Muscle of back (tissue), 11 donors: ENCODE measurements around the gene ELAVL2. TPM values are rescaled to one million over a fixed set of nuclear protein-coding genes. Genes with fewer than 3 reads are reported as not detected.
"Not testable (repeated sequence)": the region's sequence is repeated elsewhere in the genome, so short reads cannot be mapped to it uniquely, and the experiment has no call there.

ENCODE experiments used
- DNase-seq, 3 donors: peaks; one replicate each; pipeline versions ENCODE4 v3.0.0 to v3.0.0-alpha.2; 2013
- polyA plus RNA-seq, 10 donors: library from polyadenylated mRNA; unstranded; fragments of 120-200 nt; gene quantifications; one replicate each; pipeline ENCODE4 v1.2.1, GENCODE V29; 2013; ENCODE audit not compliant: insufficient read length in 10 of 10

Gene ELAVL2
- polyA plus RNA-seq, 10 donors, result 1.1 to 5.5 (median 2.2) TPM

DNA sequence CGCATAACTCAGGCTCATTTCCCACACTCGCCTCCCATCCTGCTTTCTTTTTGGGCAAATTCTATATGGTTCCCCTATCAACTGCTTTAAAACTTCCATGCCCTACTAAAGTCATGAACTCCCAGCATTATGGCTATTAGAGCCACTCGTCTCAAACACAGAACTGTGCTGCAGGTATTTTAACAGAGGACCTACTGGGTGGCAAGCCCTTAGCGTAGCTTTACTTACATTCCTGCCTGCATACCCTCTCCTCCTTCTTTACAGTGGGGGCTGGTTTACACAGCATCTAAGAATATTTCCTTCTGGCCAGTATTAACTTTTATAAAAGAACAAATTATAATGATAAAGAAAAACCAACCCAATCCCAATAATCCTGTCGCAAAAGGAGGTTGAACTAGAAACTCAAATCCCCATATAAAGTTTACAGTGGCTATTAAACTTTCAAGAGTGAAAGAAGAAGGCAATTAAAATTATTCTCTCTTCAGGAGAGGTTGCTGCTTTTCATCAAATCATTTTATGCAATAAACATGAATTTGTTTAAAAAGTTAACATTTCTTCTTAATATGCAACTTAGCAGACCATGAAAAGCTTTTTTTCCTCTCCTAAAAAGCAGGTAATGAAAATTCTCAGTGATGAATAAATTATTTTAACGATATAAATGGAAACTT lies 100.6 kb downstream of the ELAVL2 start:
- DNase-seq, result no peak

DNA sequence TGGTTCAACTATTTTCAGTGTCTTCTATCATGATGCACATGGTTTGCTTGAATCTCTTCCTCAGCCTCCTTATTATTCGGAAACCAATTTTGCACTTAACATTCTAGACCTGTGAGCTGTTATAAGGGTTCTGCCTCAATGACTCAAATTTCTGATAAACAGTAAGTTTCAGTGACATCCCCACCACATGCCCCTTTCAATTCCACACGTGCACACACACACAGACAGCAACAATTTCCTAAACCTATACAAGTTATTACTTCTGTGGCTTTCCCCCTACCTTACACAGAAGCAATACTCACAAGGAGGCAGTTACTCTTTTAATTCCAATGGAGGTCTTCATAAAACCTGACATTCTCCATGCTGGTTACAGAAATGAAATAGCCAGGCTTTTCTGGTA lies 102.4 kb downstream of the ELAVL2 start:
- no peak for DNase-seq

DNA sequence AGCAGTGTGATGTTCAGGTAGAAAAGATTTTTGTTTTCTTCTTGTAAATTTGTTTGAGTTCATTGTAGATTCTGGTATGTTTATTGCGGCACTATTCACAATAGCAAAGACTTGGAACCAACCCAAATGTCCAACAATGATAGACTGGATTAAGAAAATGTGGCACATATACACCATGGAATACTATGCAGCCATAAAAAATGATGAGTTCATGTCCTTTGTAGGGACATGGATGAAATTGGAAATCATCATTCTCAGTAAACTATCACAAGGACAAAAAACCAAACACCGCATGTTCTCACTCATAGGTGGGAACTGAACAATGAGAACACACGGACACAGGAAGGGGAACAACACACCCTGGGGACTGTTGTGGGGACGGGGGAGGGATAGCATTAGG lies 103.0 kb downstream of the ELAVL2 start:
- DNase-seq, result not testable (repeated sequence)

DNA sequence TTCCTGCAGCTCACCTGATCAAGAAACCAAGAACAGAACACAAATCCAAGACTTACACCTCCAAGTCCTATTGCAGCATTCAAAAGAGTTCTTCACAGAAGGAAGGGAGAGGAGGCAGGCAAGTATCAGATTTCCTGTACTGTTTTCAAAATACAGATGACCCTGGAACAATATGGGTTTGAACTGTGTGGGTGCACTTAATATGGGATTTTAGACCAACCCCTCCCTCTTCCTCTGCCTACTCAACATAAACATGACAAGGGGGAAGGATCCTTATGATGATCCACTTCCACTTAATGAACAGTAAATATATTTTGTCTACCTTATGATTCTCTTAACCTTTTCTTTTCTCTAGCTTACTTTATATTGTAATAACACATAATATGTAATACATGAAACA lies 104.6 kb downstream of the ELAVL2 start:
- no peak for DNase-seq

DNA sequence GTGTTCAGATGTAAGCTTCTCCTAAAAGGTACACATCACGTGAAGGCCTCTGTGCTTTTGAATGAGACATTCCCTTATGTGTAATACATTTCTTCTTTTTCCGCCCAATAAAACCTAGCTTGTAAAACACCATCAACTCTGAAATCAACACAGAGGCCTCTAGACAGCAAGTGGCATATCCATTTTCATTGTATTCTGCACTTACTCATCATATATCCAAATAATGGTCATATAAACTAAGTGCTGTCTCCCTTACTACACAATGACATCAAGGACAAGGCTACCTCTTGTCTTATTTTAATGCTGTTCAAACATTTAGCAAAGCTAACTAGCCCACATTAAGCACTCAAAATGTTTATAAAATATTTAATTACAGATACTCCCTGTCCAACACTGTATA lies 108.5 kb downstream of the ELAVL2 start:
- DNase-seq, result no peak

DNA sequence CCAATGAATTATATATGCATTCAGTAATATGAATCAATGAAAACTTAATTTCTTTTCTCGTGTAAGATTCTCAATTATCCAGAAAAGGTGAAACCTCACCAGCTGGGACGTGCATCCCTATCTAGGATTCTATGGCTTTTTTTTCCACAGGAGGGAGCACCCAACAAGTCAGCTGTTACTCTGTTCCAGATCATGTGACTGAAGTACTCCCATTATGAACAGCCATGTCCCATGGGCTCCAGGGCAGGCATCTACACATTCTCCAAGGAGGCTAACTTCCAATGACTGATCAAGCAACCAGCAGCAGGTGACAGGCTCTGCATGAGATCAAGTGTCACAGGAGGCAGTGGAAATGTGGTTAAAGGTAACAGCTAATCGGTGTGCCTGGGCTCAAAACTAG lies 118.8 kb downstream of the ELAVL2 start:
- no peak for DNase-seq

DNA sequence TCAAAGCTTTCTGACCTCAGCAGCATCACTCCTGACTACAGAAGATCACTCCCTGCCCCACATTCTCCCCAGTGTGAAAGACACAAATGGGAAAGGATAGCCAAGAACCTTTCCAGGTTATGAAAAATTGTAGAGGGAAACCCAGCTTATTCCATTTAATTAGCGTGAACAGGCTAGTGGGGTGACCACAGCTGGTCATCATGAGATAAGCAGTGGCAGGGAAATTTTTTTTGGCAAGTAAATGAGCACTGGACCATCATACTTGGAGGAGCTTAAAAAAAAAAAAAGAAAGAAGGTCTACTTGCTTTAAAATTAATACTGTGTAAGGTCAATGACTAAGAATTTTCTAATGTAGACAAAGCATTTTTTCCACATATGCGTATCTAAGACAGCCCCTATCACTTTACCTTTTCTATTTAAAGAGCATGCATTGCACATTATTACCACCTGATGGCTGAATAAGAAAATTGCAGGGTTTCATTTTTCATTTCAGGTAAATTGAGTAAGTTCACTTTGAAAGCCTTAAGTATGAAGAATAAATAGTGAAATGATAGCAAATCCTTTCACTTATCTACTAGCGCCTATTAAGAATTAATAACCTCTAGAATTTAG lies 123.6 kb downstream of the ELAVL2 start:
- DNase-seq, result no peak

DNA sequence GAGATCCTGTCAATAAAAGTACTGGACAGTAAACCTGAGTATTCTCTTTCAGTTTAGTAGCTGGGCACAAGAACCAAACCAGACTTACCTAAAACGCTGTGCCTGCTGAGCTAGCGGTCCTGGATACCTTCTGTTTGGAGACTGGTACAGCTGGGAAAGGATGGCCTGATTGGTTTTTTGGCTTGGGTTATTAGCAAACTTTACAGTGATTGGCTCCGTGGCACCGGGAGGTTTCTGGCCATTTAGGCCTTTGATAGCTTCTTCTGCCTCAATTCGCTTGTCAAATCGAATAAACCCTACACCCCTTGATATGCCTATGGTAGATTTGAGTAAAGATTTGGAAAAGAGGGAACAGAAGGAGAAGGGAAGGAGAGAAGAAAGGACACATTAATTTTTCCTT lies 124.7 kb downstream of the ELAVL2 start:
- no peak for DNase-seq

DNA sequence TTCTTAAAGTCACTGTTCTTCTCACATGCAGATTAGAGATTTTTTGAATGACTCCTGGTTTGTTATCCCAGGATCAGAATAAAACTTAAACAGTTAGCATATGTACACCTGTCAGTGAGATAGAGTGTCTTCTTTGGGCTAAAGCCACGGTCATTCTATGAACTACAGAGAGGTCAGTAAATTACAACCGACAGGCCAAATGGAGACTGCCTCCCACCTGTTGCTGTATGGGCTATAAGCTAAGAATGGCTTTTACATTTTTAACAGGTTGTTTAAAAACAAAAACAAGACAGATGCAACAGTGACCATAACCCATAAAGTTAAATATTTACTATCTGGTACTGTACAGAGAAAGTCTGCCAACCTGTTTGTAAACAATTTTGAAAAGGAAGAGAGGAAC lies 125.7 kb downstream of the ELAVL2 start:
- DNase-seq, result no peak

DNA sequence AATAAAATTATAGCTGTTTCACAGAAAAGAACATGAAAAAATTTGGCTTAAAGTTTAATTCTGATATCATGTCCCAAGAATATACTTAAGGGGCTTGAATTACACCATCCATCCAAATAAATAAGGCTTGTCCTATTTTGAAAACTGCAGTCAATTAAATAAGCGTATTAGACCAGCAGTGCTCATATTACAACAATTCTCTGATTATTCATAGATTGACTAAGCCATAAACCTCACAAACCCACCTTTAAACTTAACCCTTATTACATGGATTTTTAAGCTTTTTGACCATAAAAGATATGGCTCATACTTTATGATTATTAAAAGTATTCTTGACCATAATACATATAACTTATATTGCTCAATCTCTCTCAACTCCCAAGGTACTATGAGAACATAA lies 127.9 kb downstream of the ELAVL2 start:
- DNase-seq, result peak in 1 of 3 donors; percentile 23

DNA sequence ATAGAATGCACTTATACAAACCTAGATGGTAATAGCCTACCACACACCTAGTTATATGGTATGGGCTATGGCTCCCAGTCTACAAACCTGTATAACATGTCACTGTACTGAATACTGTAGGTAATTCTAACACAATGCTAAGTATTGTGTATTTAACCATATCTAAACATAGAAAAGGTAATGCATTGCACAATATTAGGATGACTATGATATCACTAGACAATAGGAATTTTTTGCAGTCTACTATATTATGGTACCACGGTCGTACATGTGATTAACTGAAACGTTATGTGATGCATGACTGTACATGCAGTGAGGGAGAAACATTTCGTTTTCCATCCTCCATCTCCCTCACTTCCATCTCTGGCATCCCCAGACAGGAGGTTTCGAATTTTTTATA lies 130.5 kb downstream of the ELAVL2 start:
- DNase-seq, result no peak

DNA sequence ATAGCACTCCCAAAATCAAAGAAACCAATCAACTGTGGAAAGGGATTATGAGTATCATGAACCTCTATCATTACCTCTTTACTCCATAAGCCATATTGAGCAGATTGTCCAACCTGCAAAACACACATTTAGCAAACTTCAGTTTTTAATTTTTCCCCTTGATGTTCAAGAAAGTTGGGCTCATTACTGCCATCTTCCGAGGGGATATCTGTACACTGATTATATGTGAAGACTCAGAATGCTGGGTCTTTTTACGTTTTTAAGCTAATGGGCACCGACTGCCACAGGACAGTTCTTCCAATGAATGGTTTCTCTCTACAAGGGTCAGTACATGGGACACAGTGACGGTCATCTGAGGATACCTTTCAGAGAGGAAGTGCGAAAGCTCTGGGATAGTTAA lies 132.7 kb downstream of the ELAVL2 start:
- no peak for DNase-seq

DNA sequence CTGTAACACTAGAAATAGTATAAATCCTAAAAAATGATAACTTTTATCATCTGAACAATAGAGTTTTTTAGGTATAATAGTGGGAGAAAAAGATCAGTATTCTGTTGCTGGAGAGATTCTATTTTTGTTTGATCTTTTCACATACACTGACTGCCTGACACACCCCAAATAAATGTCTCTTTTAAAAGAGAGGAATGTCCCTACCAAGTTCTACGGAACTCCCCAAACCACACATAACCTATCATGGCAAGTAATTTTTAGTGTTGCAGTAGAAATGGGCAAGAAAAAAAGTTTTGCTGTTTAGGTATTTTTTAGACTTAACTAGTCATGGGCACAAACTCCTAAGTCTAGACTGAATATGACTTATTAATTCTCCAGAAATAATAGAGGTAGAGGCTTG lies 139.1 kb downstream of the ELAVL2 start:
- DNase-seq, result no peak

DNA sequence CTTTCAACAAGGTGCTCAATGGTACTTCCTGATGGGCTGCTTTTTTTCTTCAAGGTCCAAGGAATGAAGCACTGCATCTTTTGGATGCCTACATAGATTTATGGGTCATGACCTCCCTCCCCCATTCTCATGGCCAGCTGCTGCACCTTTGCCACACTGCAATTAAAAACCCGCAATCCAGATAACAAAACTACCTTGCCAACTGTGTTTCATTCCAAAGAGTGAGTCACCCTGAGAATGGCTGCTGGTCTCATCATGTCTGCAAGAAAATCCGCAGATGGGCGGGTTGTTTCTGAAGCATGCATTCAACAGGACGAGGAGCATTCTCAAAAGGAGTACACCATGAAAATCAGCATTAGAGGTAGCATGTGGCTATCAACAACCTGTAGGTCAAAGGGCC lies 139.8 kb downstream of the ELAVL2 start:
- DNase-seq, result no peak

DNA sequence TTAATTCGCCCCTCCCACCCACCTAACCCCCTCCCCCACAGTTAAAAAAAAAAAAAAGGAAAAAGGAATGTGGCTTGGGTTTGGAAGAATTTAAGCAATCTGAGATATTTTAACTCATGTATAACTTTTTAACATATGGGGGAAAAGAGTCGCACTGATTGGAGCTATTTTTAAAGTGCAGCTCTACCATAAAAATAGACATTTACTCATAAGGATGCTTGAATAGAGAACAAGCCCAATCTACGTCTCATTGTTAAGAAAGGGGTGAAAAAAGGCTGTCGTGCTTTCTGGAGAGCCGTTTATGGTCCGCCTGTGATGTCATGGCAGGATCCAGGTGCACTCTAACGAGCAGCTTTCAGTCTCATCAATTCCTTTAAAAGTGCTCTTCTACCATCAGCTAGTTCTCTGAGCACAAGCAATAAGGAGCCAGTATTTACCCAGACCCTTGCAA lies 142.4 kb downstream of the ELAVL2 start:
- DNase-seq, result peak in 2 of 3 donors; percentile 38 to 41

DNA sequence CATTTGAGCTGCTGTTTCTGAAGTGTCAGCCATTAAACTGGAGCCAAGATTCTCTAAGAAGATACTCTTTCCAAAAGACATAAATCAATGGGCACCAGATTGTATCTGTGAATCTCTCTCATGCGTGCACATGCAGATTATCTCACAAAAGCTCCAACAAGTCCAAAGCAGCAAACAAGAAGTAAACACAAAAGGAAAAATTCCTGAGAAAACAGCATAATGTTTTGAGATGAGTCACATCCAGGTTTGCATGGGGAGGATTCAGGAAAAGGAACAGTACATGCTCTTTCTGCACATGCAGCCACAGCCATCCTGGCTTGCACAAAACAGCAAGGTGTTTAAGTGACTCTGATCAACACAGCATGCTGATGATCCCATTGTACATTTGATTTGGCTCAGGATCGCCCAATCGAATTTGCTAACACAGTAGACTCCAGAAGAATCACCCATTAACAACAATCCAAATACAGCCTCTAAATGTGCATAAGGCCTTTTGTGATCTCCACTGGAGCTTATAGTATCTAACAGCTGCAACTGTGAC lies 143.1 kb downstream of the ELAVL2 start:
- peak; percentile 28 to 70 (median 29) for DNase-seq

DNA sequence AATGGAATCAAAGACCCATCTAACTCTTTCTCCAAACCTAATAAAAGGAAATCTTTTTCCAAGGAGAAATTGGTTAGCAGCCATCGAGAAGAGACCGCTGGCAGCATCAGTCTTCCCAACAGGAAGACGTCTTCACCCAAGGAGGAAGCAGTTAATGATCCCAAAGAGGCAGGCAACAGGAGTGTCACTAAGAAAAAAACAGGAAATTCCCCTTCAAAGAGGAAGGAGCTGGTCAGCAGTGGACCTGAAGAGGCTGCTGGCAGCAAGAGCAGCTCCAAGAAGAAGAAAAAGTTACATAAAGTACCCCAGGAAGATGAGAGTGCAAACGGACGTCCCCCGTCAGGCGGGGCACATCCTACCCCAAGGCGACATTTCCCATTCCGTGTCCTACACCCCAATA lies 143.7 kb downstream of the ELAVL2 start:
- DNase-seq, result no peak

DNA sequence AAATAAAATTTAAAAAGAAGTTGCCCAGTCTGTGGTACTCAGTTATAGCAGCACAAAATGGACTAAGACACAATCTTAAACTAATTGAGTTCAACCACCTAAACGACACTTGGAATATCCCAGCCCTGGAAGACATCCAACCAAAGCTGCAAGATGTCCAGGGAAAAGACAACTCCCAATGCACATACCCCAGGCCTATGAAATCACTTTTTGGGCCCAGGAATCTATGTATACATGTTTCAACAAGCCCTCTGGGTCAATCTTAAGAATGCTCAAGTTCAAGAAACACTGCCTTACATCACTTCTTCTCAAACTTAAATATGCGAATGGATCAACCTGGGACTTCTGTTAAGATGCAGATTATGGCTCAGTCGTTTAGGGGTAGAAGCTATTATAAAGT lies 148.6 kb downstream of the ELAVL2 start:
- no peak for DNase-seq

DNA sequence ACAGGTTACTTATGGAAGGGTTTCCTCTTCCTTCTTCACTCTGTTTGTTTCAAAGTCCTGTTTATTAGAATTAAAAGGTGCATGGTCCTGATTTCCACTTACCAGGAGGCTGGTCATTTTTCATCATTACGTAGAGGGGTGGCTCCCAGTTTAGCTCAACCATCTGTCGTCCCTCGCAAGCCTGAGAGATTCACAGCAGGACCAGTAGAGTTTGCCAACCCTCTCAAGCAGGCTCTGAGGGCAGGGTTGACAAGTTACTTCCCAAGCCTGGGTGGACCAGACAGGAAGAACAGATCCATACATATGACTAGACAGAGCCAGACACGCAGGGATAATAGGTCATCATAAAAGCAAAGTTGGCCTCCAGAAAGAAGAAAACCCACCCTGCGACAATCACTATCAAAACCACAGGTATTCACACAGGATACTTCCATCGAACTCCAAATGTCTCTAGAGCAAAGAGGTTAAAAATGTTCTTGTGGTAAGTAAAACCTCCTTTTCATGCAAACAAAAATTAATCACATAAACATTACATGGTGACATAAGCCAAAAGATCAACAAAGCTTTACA lies 151.9 kb downstream of the ELAVL2 start:
- DNase-seq, result no peak

DNA sequence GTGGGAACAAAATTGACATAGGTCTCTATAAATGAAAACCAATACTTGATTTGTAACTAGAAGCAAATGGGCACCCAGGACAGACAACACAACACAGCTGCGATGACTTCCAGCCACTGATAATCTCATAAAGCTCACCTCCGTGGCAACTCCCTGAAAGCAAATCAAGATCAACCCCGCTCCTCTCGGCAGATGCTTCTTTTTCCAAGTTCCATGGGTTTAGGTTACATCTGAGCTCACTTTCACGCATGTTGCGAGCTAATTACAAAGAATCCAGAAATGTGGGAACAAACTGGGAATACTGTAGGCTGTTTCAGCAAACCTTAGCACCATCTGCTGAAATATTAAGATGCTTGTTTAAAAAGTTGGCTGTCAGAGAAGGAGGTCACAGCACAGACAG lies 153.9 kb downstream of the ELAVL2 start:
- DNase-seq, result peak in 1 of 3 donors; percentile 17

DNA sequence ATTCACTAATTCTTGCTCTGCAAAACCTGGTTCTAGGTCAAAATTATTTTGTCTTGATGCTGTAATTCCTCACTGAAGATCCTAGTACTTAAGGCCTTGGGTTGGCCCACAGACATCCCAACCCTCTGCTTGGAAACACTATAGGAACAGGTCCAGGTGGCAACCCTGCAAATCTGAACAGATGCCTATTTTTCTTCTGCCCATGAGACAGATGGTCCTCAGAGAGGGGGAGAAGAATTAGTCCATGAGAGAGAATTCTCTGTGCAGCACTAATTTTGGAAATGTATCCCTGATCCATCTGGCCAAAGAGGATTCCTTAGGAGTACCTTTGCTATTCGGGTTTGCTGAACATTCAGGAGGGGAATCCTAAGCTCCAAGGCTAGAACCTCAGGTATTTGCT lies 156.3 kb downstream of the ELAVL2 start:
- DNase-seq, result no peak

DNA sequence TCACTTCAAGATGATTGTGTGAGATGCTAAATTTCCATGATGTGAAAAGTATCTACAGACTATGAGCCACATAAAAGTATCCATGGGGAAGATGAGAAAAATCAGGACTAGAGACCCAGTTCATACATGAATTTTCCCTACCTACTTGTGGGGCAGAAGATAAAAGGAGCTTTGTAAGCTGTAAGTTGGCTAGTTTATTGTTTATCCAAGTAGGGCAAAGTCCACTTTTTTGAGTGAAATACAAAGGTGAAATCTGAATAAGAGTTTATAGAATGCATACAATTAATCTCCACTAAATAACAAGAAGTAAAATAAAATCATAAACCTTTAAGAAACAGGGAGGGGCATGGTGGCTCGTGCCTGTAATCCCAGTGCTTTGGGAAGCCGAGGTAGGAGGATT lies 160.4 kb downstream of the ELAVL2 start:
- DNase-seq, result no peak

DNA sequence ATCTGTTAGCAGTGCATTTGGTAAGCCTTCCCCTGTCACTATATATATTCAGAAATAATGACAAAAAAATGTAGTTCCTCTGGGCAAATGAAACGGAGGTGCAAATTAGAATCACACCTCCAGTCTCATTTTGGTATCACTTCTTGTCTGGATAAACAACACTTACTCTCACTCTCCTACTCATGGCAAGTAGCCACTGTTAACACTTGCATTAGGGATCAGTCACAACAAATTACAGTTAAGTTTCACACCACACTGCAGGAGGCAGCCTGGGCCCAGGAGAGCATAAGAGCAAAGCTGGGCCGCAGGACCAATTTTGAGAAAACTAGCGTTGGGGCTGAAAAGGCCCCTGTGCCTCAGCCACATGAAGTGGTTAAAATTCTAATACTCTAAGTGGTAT lies 161.0 kb downstream of the ELAVL2 start:
- no peak for DNase-seq
